GM19238 (cell line): Measurements from ENCODE around the gene TBCK.
"Not testable (repeated sequence)": the region's sequence is repeated elsewhere in the genome, so short reads cannot be mapped to it uniquely, and the experiment has no call there.

Experiments used
- DNase-seq: peaks from one replicate; pipeline ENCODE4 v3.0.0; 2011; ENCODE audit warnings: low spot score; ENCODE audit not compliant: insufficient read length

Gene TBCK

DNA sequence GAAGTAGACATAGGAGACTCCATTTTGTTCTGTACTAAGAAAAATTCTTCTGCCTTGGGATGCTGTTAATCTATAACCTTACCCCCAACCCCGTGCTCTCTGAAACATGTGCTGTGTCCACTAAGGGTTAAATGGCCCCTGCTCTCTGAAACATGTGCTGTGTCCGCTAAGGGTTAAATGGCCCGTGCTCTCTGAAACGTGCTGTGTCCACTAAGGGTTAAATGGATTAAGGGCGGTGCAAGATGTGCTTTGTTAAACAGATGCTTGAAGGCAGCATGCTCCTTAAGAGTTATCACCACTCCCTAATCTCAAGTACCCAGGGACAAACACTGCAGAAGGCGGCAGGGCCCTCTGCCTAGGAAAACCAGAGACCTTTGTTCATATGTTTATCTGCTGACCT, 5.8 kb upstream of the TBCK start:
- not testable (repeated sequence) for DNase-seq

DNA sequence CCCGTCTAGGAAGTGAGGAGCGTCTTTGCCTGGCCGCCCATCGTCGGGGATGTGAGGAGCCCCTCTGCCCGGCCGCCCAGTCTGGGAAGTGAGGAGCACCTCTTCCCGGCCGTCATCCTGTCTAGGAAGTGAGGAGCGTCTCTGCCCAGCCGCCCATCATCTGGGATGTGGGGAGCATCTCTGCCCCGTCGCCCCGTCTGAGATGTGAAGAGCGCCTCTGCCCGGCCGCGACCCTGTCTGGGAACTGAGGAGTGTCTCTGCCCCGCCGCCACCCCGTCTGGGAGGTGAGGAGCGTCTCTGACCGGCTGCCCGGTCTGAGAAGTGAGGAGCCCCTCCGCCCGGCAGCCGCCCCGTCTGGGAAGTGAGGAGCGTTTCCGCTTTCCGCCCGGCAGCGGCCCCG, 5.2 kb upstream of the TBCK start:
- not testable (repeated sequence) for DNase-seq

DNA sequence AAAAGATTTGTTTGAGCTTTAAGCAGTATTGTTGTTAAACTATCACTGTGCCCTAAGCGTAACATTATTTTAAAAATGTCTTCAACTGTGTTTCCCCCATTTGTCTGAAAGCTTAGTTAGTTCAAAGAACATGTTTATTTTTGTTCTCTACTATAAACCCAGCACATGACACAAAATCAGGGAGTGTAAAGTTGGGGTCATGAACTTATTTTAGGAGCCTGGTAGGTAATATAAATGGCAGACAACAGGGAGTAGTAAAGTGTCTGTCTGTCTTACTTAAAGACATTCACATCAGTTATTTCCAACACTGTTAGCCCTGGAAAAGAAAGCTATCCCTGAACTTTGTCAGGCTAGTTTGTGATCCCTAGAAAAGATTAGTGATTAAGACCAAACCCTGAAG, 4.2 kb upstream of the TBCK start:
- DNase-seq: no peak

DNA sequence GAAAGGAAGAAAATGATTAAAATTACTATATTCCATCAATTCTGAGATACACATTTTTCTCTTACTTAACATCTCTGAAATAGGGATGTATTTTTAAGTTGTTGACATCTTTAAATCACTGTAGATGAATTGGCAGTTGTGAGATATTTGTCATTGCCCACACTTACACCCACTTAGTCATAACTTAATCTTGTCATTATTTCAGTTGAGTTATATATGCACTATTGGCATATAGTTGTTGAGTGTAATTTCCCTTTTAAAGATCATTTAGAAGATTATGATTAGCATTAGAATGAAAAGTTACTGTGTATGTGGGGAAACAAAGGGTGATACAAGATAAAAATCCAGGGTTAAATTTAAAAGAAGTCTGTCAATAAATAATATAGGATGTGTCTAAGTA, 2.5 kb upstream of the TBCK start:
- no peak for DNase-seq

- no peak for DNase-seq
These were observed 1.8 kb upstream of the TBCK start for GRCh38 chr4:106317815-106318214.

- DNase-seq: no peak
These were observed 882 bp upstream of the TBCK start for GRCh38 chr4:106316773-106317409.

GRCh38 chr4:106315476-106315967, 487 bp downstream of the TBCK start:
- DNase-seq: no peak

DNA sequence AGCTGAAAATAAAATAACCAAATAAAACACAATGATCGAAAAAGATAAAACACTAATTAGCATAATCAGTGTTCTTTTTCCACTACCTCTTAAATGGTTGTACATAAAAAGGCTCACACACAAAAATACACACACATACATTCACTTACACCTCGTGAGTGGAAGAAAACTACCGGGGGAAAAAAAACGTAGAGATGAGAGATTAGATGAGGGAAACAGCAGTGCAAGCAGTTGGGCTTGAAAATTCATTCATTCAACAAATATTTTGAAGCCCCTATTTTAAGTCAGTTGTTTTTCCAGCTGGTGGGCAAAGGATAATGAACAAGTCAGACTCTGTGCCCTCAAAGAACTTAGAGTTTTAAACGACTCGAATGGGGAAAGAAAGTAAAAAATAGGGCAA, 1.0 kb downstream of the TBCK start:
- no peak for DNase-seq

GRCh38 chr4:106312997-106313522, 2.9 kb downstream of the TBCK start:
- DNase-seq: no peak

DNA sequence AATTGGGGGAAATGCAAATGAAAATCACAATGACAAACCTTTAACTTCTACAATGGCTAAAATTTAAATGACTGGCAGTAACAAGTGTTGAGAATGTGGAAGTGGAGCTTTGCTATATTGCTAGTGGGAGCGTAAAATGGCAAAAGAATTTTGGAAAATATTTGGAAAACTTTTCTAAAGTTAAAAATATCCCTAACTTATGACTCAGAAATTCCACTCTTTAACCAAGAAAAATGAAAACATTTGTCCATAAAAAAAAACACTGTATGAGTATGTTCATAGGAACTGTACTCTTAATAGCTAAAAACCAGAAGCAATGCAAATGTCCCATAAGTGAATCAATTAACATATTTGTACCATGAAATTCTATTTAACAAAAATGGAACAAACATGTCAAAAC, 3.6 kb downstream of the TBCK start:
- DNase-seq: no peak

DNA sequence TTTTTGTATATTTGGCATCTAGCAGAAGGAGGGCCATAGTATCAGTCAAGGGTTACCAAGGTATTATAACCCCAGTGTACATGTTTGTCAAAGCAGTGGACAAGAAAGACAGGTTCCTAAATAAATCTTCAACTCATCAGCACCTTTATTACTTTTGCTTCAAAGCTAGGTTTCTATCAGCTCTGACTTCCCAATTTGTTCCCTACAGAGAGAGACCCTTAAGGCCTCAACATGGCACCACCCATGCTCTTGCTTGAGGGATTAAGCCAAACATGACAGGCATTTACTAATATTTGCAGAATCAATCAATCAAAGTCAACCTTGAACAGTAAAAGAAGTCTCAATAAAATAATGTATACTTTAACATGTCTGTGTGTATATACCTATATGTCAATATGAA, 9.4 kb downstream of the TBCK start:
- no peak for DNase-seq

GRCh38 chr4:106305435-106306055, 10.5 kb downstream of the TBCK start:
- no peak for DNase-seq

DNA sequence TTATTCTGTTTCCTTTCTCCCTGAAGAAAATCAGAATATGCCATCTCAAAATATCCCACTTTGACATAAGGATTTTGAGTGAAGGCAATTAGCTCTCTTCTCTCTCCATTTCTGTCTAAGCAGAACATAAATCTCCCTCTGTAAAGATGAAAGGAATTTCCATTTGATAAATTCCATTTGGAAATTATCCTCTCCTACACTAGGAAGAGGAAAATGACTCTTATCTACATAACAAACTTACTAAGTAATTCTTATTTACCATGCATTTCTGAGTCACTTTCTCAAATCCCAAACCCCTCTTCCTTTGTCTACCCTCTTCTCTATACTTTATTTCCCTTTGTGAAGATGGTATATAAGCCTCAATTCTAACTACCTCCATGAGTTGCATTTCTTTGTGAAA, 11.4 kb downstream of the TBCK start:
- no peak for DNase-seq

GRCh38 chr4:106303548-106304281, 12.3 kb downstream of the TBCK start:
- DNase-seq: no peak

- DNase-seq: no peak
These were observed 14.0 kb downstream of the TBCK start for GRCh38 chr4:106302062-106302438.

GRCh38 chr4:106301393-106302061, 14.5 kb downstream of the TBCK start:
- no peak for DNase-seq

GRCh38 chr4:106299977-106300376, 16.0 kb downstream of the TBCK start:
- no peak for DNase-seq

GRCh38 chr4:106297245-106298035, 18.6 kb downstream of the TBCK start:
- DNase-seq: no peak

DNA sequence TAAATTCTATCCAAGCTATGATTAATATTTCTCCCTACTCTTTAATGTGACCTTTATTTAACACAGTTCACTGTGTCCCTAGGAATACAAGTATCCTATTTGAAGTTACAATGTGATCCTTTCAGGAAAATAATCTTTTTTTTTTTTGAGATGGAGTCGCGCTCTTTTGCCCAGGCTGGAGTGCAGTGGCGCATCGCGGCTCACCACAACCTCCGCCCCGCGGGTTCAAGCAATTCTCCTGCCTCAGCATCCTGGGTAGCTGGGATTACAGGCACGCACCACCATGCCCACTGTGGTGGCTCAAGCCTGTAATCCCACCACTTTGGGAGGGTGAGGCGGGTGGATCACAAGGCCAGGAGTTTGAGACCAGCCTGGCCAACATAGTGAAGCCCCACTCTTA, 21.9 kb downstream of the TBCK start:
- no peak for DNase-seq

DNA sequence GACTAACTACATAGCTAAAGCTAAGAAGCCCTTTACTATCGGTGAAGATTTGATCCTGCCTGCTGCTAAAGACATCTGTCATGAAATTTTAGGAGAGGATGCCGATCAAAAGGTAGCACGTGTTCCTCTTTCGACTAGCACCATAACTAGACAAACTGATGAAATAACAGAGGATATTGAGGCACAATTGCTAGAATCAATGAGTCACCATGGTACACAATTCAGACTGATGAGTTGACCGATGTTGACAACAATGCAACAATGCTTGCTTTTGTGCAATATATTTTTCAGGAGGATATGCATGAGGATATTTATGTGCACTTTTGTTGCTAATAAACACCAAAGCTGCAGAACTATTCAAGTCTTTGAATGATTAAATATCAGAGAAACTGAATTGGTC, 24.3 kb downstream of the TBCK start:
- no peak for DNase-seq

GRCh38 chr4:106289737-106290136, 26.3 kb downstream of the TBCK start:
- no peak for DNase-seq
